H1 (cell line): ENCODE results near the gene APP. TPM values are rescaled to one million over a fixed set of nuclear protein-coding genes. Genes with fewer than 3 reads are reported as not detected.

Experiments used
- CTCF ChIA-PET: fragments of 300-600 bp; sonication (Branson Sonifier 250); formaldehyde crosslinking; loops from one replicate; lab custom pipeline; 2021; ENCODE audit not compliant: partially characterized antibody; lab: Charles Lee
- POLR2A ChIA-PET: fragments of 300-600 bp; sonication (Branson Sonifier 250); formaldehyde crosslinking; loops from one replicate; lab custom pipeline; 2021; ENCODE audit warnings: inconsistent platforms; ENCODE audit not compliant: partially characterized antibody; lab: Charles Lee
- DNase-seq, 2 experiments: peaks; one replicate each; pipeline versions ENCODE4 v3.0.0 to v3.0.0-alpha.2; 2010 to 2022; ENCODE audit warnings: low spot score in 2 of 2, low read depth in 1 of 2, mixed read lengths in 1 of 2
- FAIRE-seq: peaks from 2 replicates; lab custom pipeline; 2011; peaks lifted over from hg19 to GRCh38; lab: Jason Lieb, UNC
- H2AFZ ChIP-seq: 2 replicates; pipeline ENCODE4 v1.8.1; 2012; ENCODE audit warnings: low read length, inconsistent platforms
- H2AK5ac ChIP-seq: 2 replicates; pipeline ENCODE4 v1.6.1; 2013; ENCODE audit warnings: low read depth, low read length
- H2BK120ac ChIP-seq: replicated peaks from 2 replicates; pipeline ENCODE3; 2013; ENCODE audit warnings: low read depth, low read length, inconsistent platforms
- H2BK12ac ChIP-seq: 2 replicates; pipeline ENCODE4 v1.6.1; 2013; ENCODE audit warnings: low read depth, low read length
- H2BK15ac ChIP-seq: 2 replicates; pipeline ENCODE4 v1.6.1; 2013; ENCODE audit warnings: low read length
- H2BK20ac ChIP-seq: 2 replicates; pipeline ENCODE4 v1.6.1; 2013; ENCODE audit warnings: low read length
- H2BK5ac ChIP-seq: 2 replicates; pipeline ENCODE4 v1.6.1; 2013; ENCODE audit warnings: low read depth, low read length
- H3K14ac ChIP-seq: 2 replicates; pipeline ENCODE4 v1.6.1; 2013; ENCODE audit warnings: inconsistent platforms; ENCODE audit not compliant: insufficient read length
- H3K18ac ChIP-seq: 2 replicates; pipeline ENCODE4 v1.6.1; 2013; ENCODE audit warnings: low read length; ENCODE audit errors: extremely low read depth
- H3K23ac ChIP-seq: 2 replicates; pipeline ENCODE4 v1.6.1; 2013; ENCODE audit warnings: inconsistent platforms; ENCODE audit not compliant: insufficient read length
- H3K23me2 ChIP-seq: 2 replicates; pipeline ENCODE4 v1.6.1; 2013; ENCODE audit warnings: low read depth, low read length
- H3K27ac ChIP-seq: 2 replicates; pipeline ENCODE4 v1.6.1; 2011; ENCODE audit warnings: low read depth, low read length, inconsistent platforms
- H3K27me3 ChIP-seq, 4 experiments: replicated peaks in 1 of 4; 1 replicate in 1 of 4; 2 replicates in 3 of 4; pipeline versions ENCODE4 v1.6.1 to v1.8.1; 2011 to 2013; ENCODE audit warnings: low read length in 3 of 4, mild to moderate bottlenecking in 3 of 4, inconsistent platforms in 2 of 4, mixed read lengths in 2 of 4, moderate library complexity in 1 of 4; ENCODE audit not compliant: control insufficient read depth in 3 of 4, insufficient read depth in 3 of 4; ENCODE audit errors: extremely low read depth in 1 of 4
- H3K36me3 ChIP-seq, 4 experiments: 2 replicates each; pipeline versions ENCODE4 v1.6.1 to v1.8.1; 2011 to 2013; ENCODE audit warnings: mild to moderate bottlenecking in 4 of 4, low read length in 3 of 4, moderate library complexity in 2 of 4, control low read depth in 1 of 4, inconsistent platforms in 1 of 4; ENCODE audit not compliant: insufficient read depth in 4 of 4, control insufficient read depth in 2 of 4
- H3K4ac ChIP-seq: replicated peaks from 2 replicates; pipeline ENCODE3; 2013; ENCODE audit warnings: low read length, low read depth, mixed read lengths, inconsistent platforms; ENCODE audit not compliant: insufficient read length
- H3K4me1 ChIP-seq, 4 experiments: replicated peaks in 1 of 4; 1 replicate in 1 of 4; 2 replicates in 3 of 4; pipeline versions ENCODE4 v1.6.1 to v1.8.1; 2011 to 2013; ENCODE audit warnings: low read length in 3 of 4, inconsistent platforms in 2 of 4, mixed read lengths in 1 of 4; ENCODE audit not compliant: insufficient read depth in 4 of 4, control insufficient read depth in 3 of 4
- H3K4me2 ChIP-seq, 2 experiments: 2 replicates each; pipeline versions ENCODE4 v1.6.1 to v1.8.1; 2011 to 2013; ENCODE audit warnings: low read depth in 2 of 2, low read length in 2 of 2, control low read depth in 1 of 2, inconsistent platforms in 1 of 2, mild to moderate bottlenecking in 1 of 2; ENCODE audit not compliant: insufficient read depth in 1 of 2
- H3K4me3 ChIP-seq, 4 experiments: fragments of 200-600, 300-600 bp in 1 of 4; sonication (generic), shearing (Covaris generic), sonication (Bioruptor Twin) in 1 of 4; 2 replicates each; pipeline versions ENCODE4 v1.5.1 to v1.8.1; 2011 to 2016; ENCODE audit warnings: low read length in 4 of 4, low read depth in 3 of 4, control low read depth in 2 of 4, inconsistent platforms in 2 of 4, mild to moderate bottlenecking in 2 of 4, mixed read lengths in 1 of 4, moderate library complexity in 1 of 4; ENCODE audit not compliant: insufficient read depth in 2 of 4; ENCODE audit errors: extremely low read depth in 1 of 4
- H3K56ac ChIP-seq: replicated peaks from 2 replicates; pipeline ENCODE3; 2013; ENCODE audit warnings: low read depth, mild to moderate bottlenecking, mixed read lengths, low read length, inconsistent platforms; ENCODE audit not compliant: insufficient read length
- H3K79me1 ChIP-seq: 2 replicates; pipeline ENCODE4 v1.6.1; 2013; ENCODE audit warnings: low read depth, low read length, control low read depth
- H3K79me2 ChIP-seq, 2 experiments: 2 replicates each; pipeline versions ENCODE4 v1.6.1 to v1.8.1; 2012 to 2013; ENCODE audit warnings: low read length in 2 of 2, mild to moderate bottlenecking in 2 of 2, inconsistent platforms in 1 of 2; ENCODE audit not compliant: insufficient read depth in 2 of 2, control insufficient read depth in 1 of 2
- H3K9ac ChIP-seq, 4 experiments: replicated peaks in 1 of 4; 1 replicate in 1 of 4; 2 replicates in 3 of 4; pipeline versions ENCODE4 v1.6.1 to v1.8.1; 2011 to 2013; ENCODE audit warnings: low read depth in 3 of 4, low read length in 3 of 4, control low read depth in 2 of 4, mild to moderate bottlenecking in 2 of 4, moderate library complexity in 2 of 4, inconsistent platforms in 1 of 4; ENCODE audit errors: extremely low read depth in 1 of 4
- H3K9me3 ChIP-seq, 2 experiments: 2 replicates each; pipeline versions ENCODE4 v1.6.1 to v1.8.1; 2012 to 2013; ENCODE audit warnings: mild to moderate bottlenecking in 2 of 2, moderate library complexity in 2 of 2, control low read depth in 1 of 2, inconsistent platforms in 1 of 2, low read depth in 1 of 2, low read length in 1 of 2, mixed read lengths in 1 of 2; ENCODE audit not compliant: insufficient read depth in 2 of 2
- H4K20me1 ChIP-seq, 2 experiments: replicated peaks in 1 of 2; 2 replicates each; pipeline versions ENCODE3 to v1.8.1; 2011 to 2013; ENCODE audit warnings: inconsistent platforms in 2 of 2, low read length in 2 of 2, mild to moderate bottlenecking in 1 of 2; ENCODE audit not compliant: insufficient read depth in 2 of 2, control insufficient read depth in 1 of 2
- H4K5ac ChIP-seq: 2 replicates; pipeline ENCODE4 v1.6.1; 2013; ENCODE audit warnings: low read length, low read depth, mixed read lengths, inconsistent platforms; ENCODE audit not compliant: insufficient read length
- H4K8ac ChIP-seq: 2 replicates; pipeline ENCODE4 v1.8.0; 2013; ENCODE audit warnings: mild to moderate bottlenecking, moderate library complexity, low read length, inconsistent platforms; ENCODE audit not compliant: insufficient read depth; ENCODE audit errors: extremely low read depth
- H4K91ac ChIP-seq: replicated peaks from 2 replicates; pipeline ENCODE3; 2013; ENCODE audit warnings: low read length, mixed read lengths, inconsistent platforms; ENCODE audit not compliant: insufficient read length
- BCL11A ChIP-seq, 2 experiments: IDR thresholded peaks; one replicate each; pipeline ENCODE4 v1.6.1; 2011; ENCODE audit warnings: low read depth in 2 of 2, low read length in 2 of 2, mild to moderate bottlenecking in 2 of 2
- MAFK ChIP-seq: IDR thresholded peaks from 2 replicates; pipeline ENCODE4 v1.6.1; 2012; ENCODE audit warnings: low read depth, mild to moderate bottlenecking, improper control_type of control experiment, low read length
- NANOG ChIP-seq: IDR thresholded peaks from 2 replicates; pipeline ENCODE4 v1.6.1; 2011; ENCODE audit warnings: low read length, low read depth, mild to moderate bottlenecking, inconsistent platforms; ENCODE audit not compliant: insufficient read depth, poor library complexity, severe bottlenecking
- POLR2A ChIP-seq, 2 experiments: IDR thresholded peaks; 1 replicate in 1 of 2; 2 replicates in 1 of 2; pipeline ENCODE4 v1.6.1; 2011; ENCODE audit warnings: low read depth in 2 of 2, low read length in 2 of 2, mild to moderate bottlenecking in 2 of 2; ENCODE audit errors: control extremely low read depth in 1 of 2
- RBBP5 ChIP-seq: IDR thresholded peaks from 2 replicates; pipeline ENCODE4 v1.7.1; 2012; ENCODE audit warnings: low read depth, mild to moderate bottlenecking, inconsistent platforms, low read length, moderate library complexity, borderline replicate concordance
- RNF2 ChIP-seq: fragments of 200-900, 300-1000 bp; sonication (generic); IDR thresholded peaks from 2 replicates; pipeline ENCODE4 v1.7.1; 2016; ENCODE audit warnings: borderline replicate concordance, low read depth, mild to moderate bottlenecking, antibody characterized with exemption, low read length; ENCODE audit not compliant: poor library complexity, severe bottlenecking; ENCODE audit errors: missing control alignments
- TAF1 ChIP-seq: IDR thresholded peaks from 2 replicates; pipeline ENCODE4 v1.6.1; 2011; ENCODE audit warnings: mild to moderate bottlenecking, low read depth, low read length
- WGBS, 2 experiments: shearing (Covaris generic) in 1 of 2; methylation state at CpG; one replicate each; pipeline versions ENCODE4 v1.1.6 to v1.1.7; 2013 to 2015; ENCODE audit warnings: low lambda C conversion rate in 2 of 2, mixed read lengths in 2 of 2, inconsistent platforms in 1 of 2, low coverage in 1 of 2, missing lambda C conversion rate in 1 of 2; ENCODE audit not compliant: insufficient replicate concordance in 2 of 2, insufficient coverage in 1 of 2, insufficient read length in 1 of 2; ENCODE audit errors: extremely low coverage in 1 of 2, missing lambda C conversion rate in 1 of 2; 5-methylcytosine and 5-hydroxymethylcytosine counted together
- polyA plus RNA-seq, 7 experiments: library from polyadenylated mRNA; depleted of rRNA in 3 of 7; stranded (reverse) in 5 of 7; unstranded in 2 of 7; fragments of >200 nt in 5 of 7; fragments of 200-250 nt in 2 of 7; gene quantifications; 1 replicate in 5 of 7; 2 replicates in 1 of 7; 4 replicates in 1 of 7; pipeline versions ENCODE4 v1.2.1 to v1.2.3, GENCODE V29; 2011 to 2013; ENCODE audit warnings: missing spikeins in 2 of 7, mixed read lengths in 2 of 7
- total RNA-seq: library from RNA; stranded (reverse); fragmentation: NEBNext Ultra II Directional; extraction: Animal tissue kit (Norgen Biotek cat#: 25700); gene quantifications from 2 replicates; pipeline ENCODE4 v1.2.1, GENCODE V29; 2021

The APP gene
- total and polyA plus RNA-seq, 2 of the 8 experiments (the other 6 are each of a cell fraction or from before 2014, with no cell fraction given): 375 to 551 TPM

- Histone ChIP-seq H3K79me1 (peaks cover 3% of the 10 kb centered on the region; the same call in 1 of the 2 replicates), H3K18ac (peak overlapping the region; percentile 93), H3K4me2 (peak overlapping the region; percentile 89 to 92), H3K14ac (no peak overlapping the region), H4K8ac (peak overlapping the region; percentile 92), H3K9me3 (no peaks in the 10 kb centered on the region), H3K23me2 (peaks cover 10% of the 10 kb centered on the region), H2AFZ (no peak overlapping the region), H3K4me3 (peak overlapping the region; percentile 65 to 96 (median 94)), H3K27ac (peak overlapping the region; percentile 78), H2BK20ac (no peak overlapping the region), H3K23ac (no peak overlapping the region), H4K5ac (peak overlapping the region; percentile 87), H3K9ac (peak overlapping the region; percentile 85 to 95 (median 87)), H2AK5ac (no peak overlapping the region), H3K4ac (no peak overlapping the region), H2BK12ac (no peak overlapping the region; the same call in 1 of the 2 replicates), H3K56ac (peak overlapping the region; percentile 91), H2BK5ac (peak overlapping the region; percentile 94), H4K91ac (peak overlapping the region; percentile 76), H2BK15ac (no peak overlapping the region), H3K36me3 (no peaks in the 10 kb centered on the region; a peak in 1 of 8 replicates), H4K20me1 (peaks cover 11 to 13% of the 10 kb centered on the region in 2 experiments), H3K4me1 (peaks cover 11 to 20% (median 13%) of the 10 kb centered on the region in 4 experiments; a peak in 6 of 7 replicates), H2BK120ac (no peak overlapping the region), H3K79me2 (peaks cover 28 to 56% of the 10 kb centered on the region in 2 experiments), H3K27me3 (peaks cover 0 to 7% (median 3%) of the 10 kb centered on the region in 4 experiments; a peak in 3 of 7 replicates)
- DNase-seq (peak in 1 of 2 experiments; percentile 63), FAIRE-seq (no peak)
- ChIA-PET CTCF (interaction anchor here (0.7 to 4.2 kb wide), 15 partner anchors 12 to 384 kb away, joined by 3 to 46 read pairs (median 3); no protein-coding TSS in a partner anchor), POLR2A (interaction anchor here (0.8 to 6.4 kb wide), 13 partner anchors 13 to 292 kb away, joined by 3 to 115 read pairs (median 3); no protein-coding TSS in a partner anchor)
- 1% methylated on average over 51 of the region's 80 CpGs; no CpG with 5 or more reads in 1 of the 2 experiments for WGBS, 2 experiments
- TF ChIP-seq TAF1 (peak; percentile 47), NANOG (no peak), MAFK (no peak), BCL11A (IDR thresholded peaks at IDR 0.05; ENCODE audit: low read depth in 2 of 2, low read length in 2 of 2) (no peak), POLR2A (IDR thresholded peaks at IDR 0.05; ENCODE audit: control extremely low read depth in 1 of 2, low read depth in 2 of 2, low read length in 2 of 2) (peak in 1 of 2 experiments; percentile 64; a peak in 1 of 3 replicates), RNF2 (no peak), RBBP5 (peak; percentile 41; the same call in 1 of the 2 replicates)
These were observed 729 bp downstream of the APP start for GRCh38 chr21:26169611-26170470.
